Measurements from ENCODE around the gene FAM187B. TPM values are rescaled to one million over a fixed set of nuclear protein-coding genes. Genes with fewer than 3 reads are reported as not detected.

Gene FAM187B
- total RNA-seq, 1 donor from 2014 or later: not detected

DNA sequence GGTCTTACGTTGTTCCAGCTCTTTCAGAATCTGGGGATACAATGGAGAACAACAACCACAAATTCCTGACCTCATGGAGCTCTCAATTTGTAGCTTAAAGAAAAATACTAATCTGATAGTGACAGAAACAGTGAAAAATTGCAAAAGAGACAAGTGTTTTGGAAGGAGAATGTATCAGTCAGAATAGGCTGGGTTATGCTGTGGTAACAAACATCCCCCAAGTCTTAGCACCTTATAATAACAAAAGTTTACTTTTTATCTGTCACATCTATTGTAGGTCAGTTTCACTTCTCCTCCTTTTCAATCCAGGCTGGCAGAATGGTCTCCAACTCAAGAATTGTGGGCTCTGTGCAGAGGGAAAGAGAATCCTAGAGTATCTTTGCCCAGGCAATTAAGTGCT is 9.5 kb downstream of the FAM187B start:
- H3K36me3 ChIP-seq: no peaks in the 10 kb centered on the region
- no peak overlapping the region for H3K27ac ChIP-seq (replicated peaks)
- intact Hi-C loops (cut with micrococcal nuclease): no loop called here
- H3K9me3 ChIP-seq (replicated peaks): peaks cover 17% of the 10 kb centered on the region
- TF ChIP-seq, protein P1, sequence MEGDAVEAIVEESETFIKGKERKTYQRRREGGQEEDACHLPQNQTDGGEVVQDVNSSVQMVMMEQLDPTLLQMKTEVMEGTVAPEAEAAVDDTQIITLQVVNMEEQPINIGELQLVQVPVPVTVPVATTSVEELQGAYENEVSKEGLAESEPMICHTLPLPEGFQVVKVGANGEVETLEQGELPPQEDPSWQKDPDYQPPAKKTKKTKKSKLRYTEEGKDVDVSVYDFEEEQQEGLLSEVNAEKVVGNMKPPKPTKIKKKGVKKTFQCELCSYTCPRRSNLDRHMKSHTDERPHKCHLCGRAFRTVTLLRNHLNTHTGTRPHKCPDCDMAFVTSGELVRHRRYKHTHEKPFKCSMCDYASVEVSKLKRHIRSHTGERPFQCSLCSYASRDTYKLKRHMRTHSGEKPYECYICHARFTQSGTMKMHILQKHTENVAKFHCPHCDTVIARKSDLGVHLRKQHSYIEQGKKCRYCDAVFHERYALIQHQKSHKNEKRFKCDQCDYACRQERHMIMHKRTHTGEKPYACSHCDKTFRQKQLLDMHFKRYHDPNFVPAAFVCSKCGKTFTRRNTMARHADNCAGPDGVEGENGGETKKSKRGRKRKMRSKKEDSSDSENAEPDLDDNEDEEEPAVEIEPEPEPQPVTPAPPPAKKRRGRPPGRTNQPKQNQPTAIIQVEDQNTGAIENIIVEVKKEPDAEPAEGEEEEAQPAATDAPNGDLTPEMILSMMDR (IDR thresholded peaks at IDR 0.05; ENCODE audit: borderline replicate concordance): no peak
- DNase-seq: no peak
- peaks cover 24% of the 10 kb centered on the region for H3K4me1 ChIP-seq
- H3K27me3 ChIP-seq (ENCODE audit: low read depth): no peaks in the 10 kb centered on the region
- no peak overlapping the region for H3K4me3 ChIP-seq

DNA sequence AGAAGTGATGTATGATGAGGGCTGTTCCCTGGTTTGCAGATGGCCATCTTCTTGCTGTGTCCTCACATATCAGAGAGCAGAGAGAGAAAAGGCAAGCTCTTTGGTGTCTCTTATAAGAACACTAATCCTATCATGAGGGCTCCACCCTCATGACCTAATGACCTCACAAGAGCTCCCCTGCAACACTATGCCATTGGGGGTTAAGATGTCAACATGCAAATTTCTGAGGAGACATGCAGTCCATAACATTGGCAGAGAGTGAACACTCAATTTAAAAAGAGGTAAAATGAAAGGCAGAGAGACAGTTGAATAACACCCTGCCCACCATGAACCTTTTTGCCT is 10.9 kb downstream of the FAM187B start:
- Histone ChIP-seq H3K36me3 (no peaks in the 10 kb centered on the region), H3K4me1 (peaks cover 33% of the 10 kb centered on the region), H3K4me3 (no peak overlapping the region), H3K9me3 (replicated peaks) (peaks cover 17% of the 10 kb centered on the region), H3K27ac (replicated peaks) (no peak overlapping the region), H3K27me3 (ENCODE audit: low read depth) (no peaks in the 10 kb centered on the region)
- DNase-seq: no peak
- intact Hi-C loops (cut with micrococcal nuclease): no loop called here
- TF ChIP-seq, protein P1 (IDR thresholded peaks at IDR 0.05; ENCODE audit: borderline replicate concordance): no peak

DNA sequence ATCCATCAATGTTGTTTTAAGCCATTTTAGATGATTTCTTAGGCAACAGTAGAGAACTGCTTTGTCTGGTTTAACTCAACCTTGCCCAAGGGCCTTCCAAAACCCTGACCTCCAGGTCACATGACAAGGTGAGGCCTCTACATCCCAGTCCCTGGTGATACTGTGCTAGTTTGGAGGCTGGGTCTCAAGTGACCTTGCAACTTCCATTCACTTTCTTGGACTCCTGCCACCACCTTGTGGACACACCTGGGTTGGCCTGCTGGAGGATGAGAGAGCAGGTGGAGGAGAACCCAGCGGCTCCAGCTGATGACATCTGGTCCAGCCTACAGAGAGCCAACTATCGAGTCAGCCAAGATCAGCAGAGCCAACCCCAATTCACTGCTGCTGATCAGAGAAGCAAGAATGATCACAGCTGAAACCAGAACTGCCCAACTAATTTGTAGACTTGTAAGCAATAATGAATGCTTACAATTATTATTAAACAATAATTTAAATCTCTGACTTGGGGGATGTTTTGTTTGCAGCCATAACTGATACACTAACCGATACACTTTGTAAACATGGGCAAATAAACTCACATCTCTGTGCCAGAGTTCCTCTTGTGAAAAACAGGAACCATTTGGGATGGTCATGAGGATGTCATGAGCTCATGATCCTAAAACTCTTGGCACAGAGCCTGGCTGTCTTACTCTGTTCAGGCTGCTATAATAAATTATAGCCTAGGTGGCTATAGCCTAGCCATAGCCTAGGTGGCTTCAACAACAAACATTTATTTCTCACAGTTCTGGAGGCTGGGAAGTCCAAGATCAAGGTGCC is 11.5 kb downstream of the FAM187B start:
- H3K9me3 ChIP-seq (replicated peaks): peaks cover 17% of the 10 kb centered on the region
- TF ChIP-seq, protein P1 (IDR thresholded peaks at IDR 0.05; ENCODE audit: borderline replicate concordance): no peak
- peaks cover 39% of the 10 kb centered on the region for H3K4me1 ChIP-seq
- no peaks in the 10 kb centered on the region for H3K36me3 ChIP-seq
- no peak overlapping the region for H3K4me3 ChIP-seq
- H3K27me3 ChIP-seq (ENCODE audit: low read depth): no peaks in the 10 kb centered on the region
- intact Hi-C loops (cut with micrococcal nuclease): no loop called here
- DNase-seq: no peak
- H3K27ac ChIP-seq (replicated peaks): no peak overlapping the region

DNA sequence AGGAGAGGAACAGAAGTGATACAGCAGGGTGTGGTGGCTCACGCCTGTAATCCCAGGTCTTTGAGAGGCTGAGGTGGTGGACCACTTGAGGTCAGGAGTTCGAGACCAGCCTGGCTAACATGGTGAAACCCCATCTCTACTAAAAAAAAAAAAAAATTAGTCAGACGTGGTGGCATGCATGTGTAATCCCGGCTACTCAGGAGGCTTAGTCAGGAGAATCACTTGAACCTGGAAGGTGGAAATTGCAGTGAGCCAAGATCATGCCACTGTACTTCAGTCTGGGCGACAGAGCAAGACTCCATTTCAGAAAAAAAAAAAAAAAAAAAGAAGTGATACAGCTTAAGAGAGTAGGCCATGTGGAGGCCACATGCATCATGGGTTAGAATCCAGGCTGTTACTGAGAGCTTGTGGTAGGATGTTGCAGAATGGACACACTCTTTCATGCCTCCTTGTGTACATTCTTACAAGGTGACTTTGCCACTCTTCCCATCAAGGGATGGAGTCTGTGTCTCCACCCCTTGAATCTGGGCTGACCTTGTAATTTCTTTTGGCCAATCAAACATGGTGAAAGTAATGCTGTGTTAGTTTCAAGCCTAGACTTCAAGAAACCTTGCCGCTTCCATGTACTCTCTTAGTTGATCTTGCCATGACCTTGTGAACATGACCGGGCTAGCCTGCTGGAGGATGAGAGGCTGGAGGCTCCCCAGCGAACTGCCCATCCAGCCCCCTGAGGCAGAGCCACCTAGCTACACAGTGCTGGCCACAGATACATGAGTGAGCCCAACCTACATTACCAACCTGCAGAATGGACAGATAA is 12.3 kb downstream of the FAM187B start:
- peaks cover 43% of the 10 kb centered on the region for H3K4me1 ChIP-seq
- H3K36me3 ChIP-seq: no peaks in the 10 kb centered on the region
- intact Hi-C loops (cut with micrococcal nuclease): no loop called here
- H3K9me3 ChIP-seq (replicated peaks): peaks cover 16% of the 10 kb centered on the region
- no peak for DNase-seq
- TF ChIP-seq, protein P1 (IDR thresholded peaks at IDR 0.05; ENCODE audit: borderline replicate concordance): no peak
- H3K27me3 ChIP-seq (ENCODE audit: low read depth): no peaks in the 10 kb centered on the region
- H3K4me3 ChIP-seq: no peak overlapping the region
- no peak overlapping the region for H3K27ac ChIP-seq (replicated peaks)

DNA sequence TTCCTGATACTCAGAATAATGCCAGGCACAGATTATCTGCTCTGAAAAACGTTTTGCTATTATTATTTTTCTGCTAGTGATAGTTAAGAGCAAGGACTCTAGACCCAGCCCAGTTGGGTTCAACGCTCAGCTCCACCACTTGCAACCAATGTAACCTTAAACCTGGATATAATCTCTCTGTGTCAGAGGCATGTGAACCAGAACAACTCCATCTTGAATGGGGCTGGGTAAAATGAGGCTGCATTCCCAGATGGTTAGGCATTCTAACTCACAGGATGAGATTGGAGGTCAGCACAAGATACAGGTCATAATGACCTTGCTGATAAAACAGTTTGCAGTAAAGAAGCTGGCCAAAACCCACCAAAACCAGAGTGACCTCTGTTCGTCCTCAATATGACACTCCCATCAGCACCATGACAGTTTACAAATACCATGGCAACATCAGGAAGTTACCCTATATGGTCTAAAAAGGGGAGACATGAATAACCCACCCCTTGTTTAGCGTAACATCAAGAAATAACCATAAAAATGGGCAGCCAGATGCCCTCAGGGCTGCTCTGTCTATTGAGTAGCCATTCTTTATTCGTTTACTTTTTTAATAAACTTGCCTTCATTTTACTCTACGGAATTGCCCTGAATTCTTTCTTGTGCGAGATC is 13.6 kb downstream of the FAM187B start:
- peaks cover 12% of the 10 kb centered on the region for H3K9me3 ChIP-seq (replicated peaks)
- peaks cover 32% of the 10 kb centered on the region for H3K4me1 ChIP-seq
- no peak overlapping the region for H3K27ac ChIP-seq (replicated peaks)
- no peaks in the 10 kb centered on the region for H3K36me3 ChIP-seq
- intact Hi-C loops (cut with micrococcal nuclease): no loop called here
- no peaks in the 10 kb centered on the region for H3K27me3 ChIP-seq (ENCODE audit: low read depth)
- H3K4me3 ChIP-seq: no peak overlapping the region
- TF ChIP-seq, protein P1 (IDR thresholded peaks at IDR 0.05; ENCODE audit: borderline replicate concordance): no peak
- DNase-seq: no peak
